C4-2B (cell line): ENCODE data around the gene RNF223.

Experiments used
- ZFX ChIP-seq: fragments of 450-650 bp; IDR thresholded peaks from 2 replicates; pipeline ENCODE4 v1.6.1; 2017
- TF ChIP-seq, protein P1 (sequence below): fragments of 450-650 bp; conservative IDR thresholded peaks from 2 replicates; pipeline ENCODE4 v1.5.1; 2017; ENCODE audit warnings: mild to moderate bottlenecking

DNA sequence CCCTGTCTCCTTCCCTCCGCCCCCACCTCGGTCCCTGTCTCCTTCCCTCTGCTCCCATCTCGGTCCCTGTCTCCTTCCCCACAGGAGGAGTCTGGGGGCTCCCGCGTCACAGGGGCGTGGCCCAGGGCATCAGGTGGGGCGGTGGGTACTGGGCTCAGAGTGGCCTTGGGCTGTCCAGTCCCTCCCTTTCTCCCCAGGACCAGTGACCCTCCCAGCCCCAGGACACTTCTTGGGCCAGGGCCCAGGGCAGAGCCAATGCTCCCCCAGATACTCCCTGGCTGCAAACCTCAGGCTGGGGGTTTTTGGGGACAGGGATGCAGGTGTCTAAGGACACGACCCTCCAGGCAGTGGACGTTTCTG, 6.8 kb upstream of the RNF223 start:
- TF ChIP-seq, protein P1, sequence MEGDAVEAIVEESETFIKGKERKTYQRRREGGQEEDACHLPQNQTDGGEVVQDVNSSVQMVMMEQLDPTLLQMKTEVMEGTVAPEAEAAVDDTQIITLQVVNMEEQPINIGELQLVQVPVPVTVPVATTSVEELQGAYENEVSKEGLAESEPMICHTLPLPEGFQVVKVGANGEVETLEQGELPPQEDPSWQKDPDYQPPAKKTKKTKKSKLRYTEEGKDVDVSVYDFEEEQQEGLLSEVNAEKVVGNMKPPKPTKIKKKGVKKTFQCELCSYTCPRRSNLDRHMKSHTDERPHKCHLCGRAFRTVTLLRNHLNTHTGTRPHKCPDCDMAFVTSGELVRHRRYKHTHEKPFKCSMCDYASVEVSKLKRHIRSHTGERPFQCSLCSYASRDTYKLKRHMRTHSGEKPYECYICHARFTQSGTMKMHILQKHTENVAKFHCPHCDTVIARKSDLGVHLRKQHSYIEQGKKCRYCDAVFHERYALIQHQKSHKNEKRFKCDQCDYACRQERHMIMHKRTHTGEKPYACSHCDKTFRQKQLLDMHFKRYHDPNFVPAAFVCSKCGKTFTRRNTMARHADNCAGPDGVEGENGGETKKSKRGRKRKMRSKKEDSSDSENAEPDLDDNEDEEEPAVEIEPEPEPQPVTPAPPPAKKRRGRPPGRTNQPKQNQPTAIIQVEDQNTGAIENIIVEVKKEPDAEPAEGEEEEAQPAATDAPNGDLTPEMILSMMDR, result no peak
- TF ChIP-seq ZFX, result no peak
